Naive thymus-derived CD4-positive, alpha-beta T cell (primary cell): ENCODE results near the gene HEXD. TPM values are rescaled to one million over a fixed set of nuclear protein-coding genes. Genes with fewer than 3 reads are reported as not detected.

Experiments
- ATAC-seq: fragments of 150-1000 bp; cut with Tn5 transposase; 2 replicates; pipeline ENCODE4 v1.10.0; 2021; ENCODE audit warnings: mild to moderate bottlenecking, moderate library complexity
- CTCF ChIA-PET: fragments of 350-600 bp; sonication (Branson Sonifier 250); formaldehyde crosslinking; loops from one replicate; lab custom pipeline; 2021; ENCODE audit warnings: antibody characterized with exemption; lab: Charles Lee
- POLR2A ChIA-PET: fragments of 350-600 bp; sonication (Branson Sonifier 250); formaldehyde crosslinking; loops from one replicate; lab custom pipeline; 2021; ENCODE audit warnings: antibody characterized with exemption, inconsistent platforms; lab: Charles Lee
- DNase-seq, 9 donors: peaks; one replicate each; pipeline versions ENCODE4 v3.0.0 to v3.0.0-alpha.2; 2020 to 2022; ENCODE audit warnings: mixed read lengths in 1 of 9
- H3K27ac ChIP-seq: one replicate; pipeline ENCODE4 v1.7.0; 2013; ENCODE audit warnings: mild to moderate bottlenecking, low read depth, low read length, moderate library complexity
- H3K27me3 ChIP-seq, 2 donors: one replicate each; pipeline ENCODE4 v1.7.0; 2013; ENCODE audit warnings: low read length in 2 of 2, mild to moderate bottlenecking in 2 of 2, moderate library complexity in 2 of 2; ENCODE audit not compliant: control insufficient read depth in 2 of 2, insufficient read depth in 2 of 2
- H3K36me3 ChIP-seq, 3 experiments: 1 replicate in 2 of 3; 2 replicates in 1 of 3; pipeline ENCODE4 v1.7.0; 2013; ENCODE audit warnings: low read length in 3 of 3, mild to moderate bottlenecking in 3 of 3, moderate library complexity in 1 of 3; ENCODE audit not compliant: insufficient read depth in 3 of 3, control insufficient read depth in 2 of 3
- H3K4me1 ChIP-seq, 2 donors: one replicate each; pipeline ENCODE4 v1.7.0; 2013; ENCODE audit warnings: low read length in 2 of 2, mild to moderate bottlenecking in 2 of 2, moderate library complexity in 1 of 2; ENCODE audit not compliant: control insufficient read depth in 2 of 2, insufficient read depth in 2 of 2
- H3K4me3 ChIP-seq: 2 replicates; pipeline ENCODE4 v1.7.0; 2013; ENCODE audit warnings: mild to moderate bottlenecking, low read length
- H3K9me3 ChIP-seq, 3 experiments: 1 replicate in 2 of 3; 2 replicates in 1 of 3; pipeline ENCODE4 v1.7.0; 2013; ENCODE audit warnings: low read length in 3 of 3; ENCODE audit not compliant: control insufficient read depth in 2 of 3
- H3K27ac Mint-ChIP-seq, 9 donors: one replicate each; pipeline ENCODE4 v1.8.0; 2020 to 2022; ENCODE audit warnings: mixed read lengths in 9 of 9, mild to moderate bottlenecking in 8 of 9, moderate library complexity in 5 of 9, inconsistent platforms in 2 of 9
- H3K27me3 Mint-ChIP-seq, 5 donors: one replicate each; pipeline ENCODE4 v1.8.0; 2021 to 2022; ENCODE audit warnings: mixed read lengths in 5 of 5, mild to moderate bottlenecking in 1 of 5
- H3K36me3 Mint-ChIP-seq, 5 donors: one replicate each; pipeline ENCODE4 v1.8.0; 2020 to 2022; ENCODE audit warnings: mixed read lengths in 5 of 5, mild to moderate bottlenecking in 3 of 5, inconsistent platforms in 1 of 5
- H3K4me1 Mint-ChIP-seq, 7 donors: one replicate each; pipeline ENCODE4 v1.8.0; 2020 to 2022; ENCODE audit warnings: mixed read lengths in 7 of 7, mild to moderate bottlenecking in 3 of 7, inconsistent platforms in 1 of 7
- H3K4me3 Mint-ChIP-seq, 10 donors: one replicate each; pipeline ENCODE4 v1.8.0; 2020 to 2022; ENCODE audit warnings: mild to moderate bottlenecking in 10 of 10, mixed read lengths in 10 of 10, moderate library complexity in 6 of 10, inconsistent platforms in 2 of 10
- H3K9me3 Mint-ChIP-seq, 11 donors: one replicate each; pipeline ENCODE4 v1.8.0; 2020 to 2022; ENCODE audit warnings: mixed read lengths in 11 of 11, mild to moderate bottlenecking in 4 of 11, inconsistent platforms in 1 of 11, moderate library complexity in 1 of 11
- intact Hi-C, 2 donors: fragments of 100-400 bp; cut with micrococcal nuclease; formaldehyde crosslinking; loops; one replicate each; pipeline ENCODE4 v1.15.1; 2023
- polyA plus RNA-seq, 2 donors: library from polyadenylated mRNA; unstranded; fragments of 300-500 nt; fragmentation: Illumina TruSeq; gene quantifications; one replicate each; pipeline ENCODE4 v1.2.3, GENCODE V29; 2021
- total RNA-seq, 6 experiments: library from RNA in 5 of 6; stranded (reverse) in 5 of 6; gene quantifications; 1 replicate in 5 of 6; 2 replicates in 1 of 6; pipeline ENCODE4 v1.2.3 and lab custom pipeline; 2021 to 2026

Gene HEXD
- total and polyA plus RNA-seq, 7 experiments from 2014 or later, result 12.5 to 153 (median 66.8) TPM

GRCh38 chr17:82415336-82415735, 2.8 kb upstream of the HEXD start:
- Histone ChIP-seq H3K27me3 (no peaks in the 10 kb centered on the region), H3K4me1 (peaks cover 5 to 19% of the 10 kb centered on the region in 2 donors), H3K9me3 (no peaks in the 10 kb centered on the region), H3K36me3 (peaks cover 0 to 18% (median 4%) of the 10 kb centered on the region in 3 experiments), H3K4me3 (no peak overlapping the region), H3K27ac (no peak overlapping the region)
- DNase-seq (no peak), ATAC-seq (no peak)
- Mint-ChIP-seq H3K27me3 (no peaks in the 10 kb centered on the region), H3K36me3 (peaks cover 0 to 25% (median 16%) of the 10 kb centered on the region in 5 donors), H3K9me3 (no peaks in the 10 kb centered on the region), H3K4me3 (peak overlapping the region in 2 of 10 donors; percentile 25 to 32), H3K4me1 (peaks cover 23 to 38% (median 27%) of the 10 kb centered on the region in 7 donors), H3K27ac (peak overlapping the region in 3 of 9 donors; percentile 2 to 70 (median 65))
- intact Hi-C loops, result loop anchor here (5.0 kb wide), 2 partner anchors 118 to 393 kb away; partner anchors contain the start of genes CENPX (in 1 of the 2) and LRRC45 (in 1 of the 2)
- CTCF ChIA-PET, result interaction anchor here (1.6 kb wide), 1 partner anchor 62 kb away, joined by 6 read pairs; no protein-coding TSS in a partner anchor
- POLR2A ChIA-PET, result no interaction called here

DNA sequence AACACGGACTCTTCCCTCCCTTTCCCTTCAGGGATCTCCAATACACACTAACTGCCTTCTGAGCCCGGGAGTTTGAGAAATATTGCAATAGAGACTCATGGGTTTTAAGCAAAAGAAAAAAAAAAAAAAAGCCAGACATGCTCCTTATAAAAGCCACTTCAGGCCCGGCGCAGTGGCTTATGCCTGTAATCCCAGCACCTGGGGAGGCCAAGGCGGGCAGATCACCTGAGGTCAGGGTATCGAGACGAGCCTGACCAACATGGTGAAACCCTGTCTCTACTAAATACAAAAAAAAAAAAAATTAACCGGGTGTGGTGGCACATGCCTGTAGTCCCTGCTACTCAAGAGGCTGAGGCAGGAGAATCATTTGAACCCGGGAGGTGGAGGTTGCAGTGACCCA, 2.4 kb upstream of the HEXD start:
- H3K36me3 Mint-ChIP-seq, result peaks cover 0 to 26% (median 16%) of the 10 kb centered on the region in 5 donors
- CTCF ChIA-PET, result no interaction called here
- no peaks in the 10 kb centered on the region for H3K27me3 ChIP-seq
- POLR2A ChIA-PET, result interaction anchor here (2.7 kb wide), 1 partner anchor 117 kb away, joined by 10 read pairs; no protein-coding TSS in a partner anchor
- intact Hi-C loops, result loop anchor here (5.0 kb wide), 2 partner anchors 118 to 393 kb away; partner anchors contain the start of genes CENPX (in 1 of the 2) and LRRC45 (in 1 of the 2)
- ATAC-seq, result no peak
- no peak for DNase-seq
- H3K4me3 Mint-ChIP-seq, result peak overlapping the region in 1 of 10 donors; percentile 32
- H3K27me3 Mint-ChIP-seq, result no peaks in the 10 kb centered on the region
- peaks cover 5 to 20% of the 10 kb centered on the region in 2 donors for H3K4me1 ChIP-seq
- no peak overlapping the region for H3K4me3 ChIP-seq
- H3K9me3 ChIP-seq, result no peaks in the 10 kb centered on the region
- no peak overlapping the region for H3K27ac ChIP-seq
- H3K4me1 Mint-ChIP-seq, result peaks cover 23 to 39% (median 28%) of the 10 kb centered on the region in 7 donors
- peak overlapping the region in 1 of 9 donors; percentile 22 for H3K27ac Mint-ChIP-seq
- H3K9me3 Mint-ChIP-seq, result no peaks in the 10 kb centered on the region
- H3K36me3 ChIP-seq, result peaks cover 0 to 19% (median 4%) of the 10 kb centered on the region in 3 experiments

GRCh38 chr17:82416264-82416663, 1.9 kb upstream of the HEXD start:
- Histone ChIP-seq H3K4me1 (peaks cover 5 to 20% of the 10 kb centered on the region in 2 donors), H3K27me3 (no peaks in the 10 kb centered on the region), H3K36me3 (peaks cover 0 to 24% (median 4%) of the 10 kb centered on the region in 3 experiments), H3K9me3 (no peaks in the 10 kb centered on the region), H3K27ac (no peak overlapping the region), H3K4me3 (no peak overlapping the region)
- DNase-seq (no peak), ATAC-seq (no peak)
- ChIA-PET POLR2A (interaction anchor here (0.7 to 2.7 kb wide), 2 partner anchors 118 to 134 kb away, joined by 4 to 10 read pairs; no protein-coding TSS in a partner anchor), CTCF (no interaction called here)
- H3K4me1 Mint-ChIP-seq, result peaks cover 25 to 43% (median 31%) of the 10 kb centered on the region in 7 donors
- H3K27me3 Mint-ChIP-seq, result no peaks in the 10 kb centered on the region
- H3K36me3 Mint-ChIP-seq, result peaks cover 0 to 31% (median 20%) of the 10 kb centered on the region in 5 donors
- H3K27ac Mint-ChIP-seq, result peak overlapping the region in 1 of 9 donors; percentile 26
- intact Hi-C loops, result loop anchor here (5.0 kb wide), 2 partner anchors 119 to 394 kb away; partner anchors contain the start of genes CENPX (in 1 of the 2) and LRRC45 (in 1 of the 2)
- H3K4me3 Mint-ChIP-seq, result no peak overlapping the region
- H3K9me3 Mint-ChIP-seq, result no peaks in the 10 kb centered on the region

DNA sequence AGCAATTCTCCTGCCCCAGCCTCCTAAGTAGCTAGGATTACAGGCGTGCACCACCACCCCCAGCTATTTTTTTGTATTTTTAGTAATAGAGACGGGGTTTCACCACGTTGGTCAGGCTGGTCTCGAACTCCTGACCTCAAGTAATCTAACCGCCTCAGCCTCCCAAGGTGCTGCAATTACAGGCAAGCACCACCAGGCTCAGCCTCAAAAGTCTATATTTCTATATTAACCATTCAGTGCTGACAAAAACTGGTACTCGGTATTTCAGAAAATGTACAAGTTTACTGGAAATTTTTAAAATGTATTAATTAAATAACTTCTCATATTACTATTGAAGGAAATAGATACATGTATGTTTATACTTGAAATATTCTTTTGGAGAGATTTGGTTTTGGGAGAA, 1.4 kb upstream of the HEXD start:
- POLR2A ChIA-PET, result interaction anchor here (0.7 to 3.2 kb wide), 6 partner anchors 16 to 187 kb away, joined by 3 to 17 read pairs (median 4); partner anchors contain the start of genes FOXK2 and NARF
- Mint-ChIP-seq H3K9me3 (no peaks in the 10 kb centered on the region), H3K27ac (no peak overlapping the region), H3K4me1 (peaks cover 25 to 43% (median 31%) of the 10 kb centered on the region in 7 donors), H3K4me3 (no peak overlapping the region), H3K27me3 (no peaks in the 10 kb centered on the region), H3K36me3 (peaks cover 4 to 34% (median 23%) of the 10 kb centered on the region in 5 donors)
- Histone ChIP-seq H3K9me3 (no peaks in the 10 kb centered on the region), H3K27me3 (no peaks in the 10 kb centered on the region), H3K27ac (no peak overlapping the region), H3K36me3 (peaks cover 0 to 23% (median 4%) of the 10 kb centered on the region in 3 experiments), H3K4me3 (no peak overlapping the region), H3K4me1 (peaks cover 5 to 20% of the 10 kb centered on the region in 2 donors)
- CTCF ChIA-PET, result interaction anchor here (0.6 to 0.7 kb wide), 2 partner anchors 118 to 134 kb away, joined by 3 read pairs; no protein-coding TSS in a partner anchor
- ATAC-seq (no peak), DNase-seq (no peak)
- intact Hi-C loops, result loop anchor here (5.0 kb wide), 2 partner anchors 119 to 394 kb away; partner anchors contain the start of genes CENPX (in 1 of the 2) and LRRC45 (in 1 of the 2)

GRCh38 chr17:82419540-82419939, 1.4 kb downstream of the HEXD start:
- peak overlapping the region; percentile 80 to 92 (median 86) for H3K27ac Mint-ChIP-seq
- peak overlapping the region; percentile 94 for H3K27ac ChIP-seq
- H3K9me3 Mint-ChIP-seq, result peaks cover 0 to 3% (median 0%) of the 10 kb centered on the region in 11 donors
- ChIA-PET POLR2A (interaction anchor here (0.7 to 3.2 kb wide), 10 partner anchors 8 to 122 kb away, joined by 3 to 19 read pairs (median 5); partner anchors contain the start of genes FOXK2 and NARF), CTCF (interaction anchor here (0.6 to 0.9 kb wide), 2 partner anchors 74 to 444 kb away, joined by 3 read pairs; no protein-coding TSS in a partner anchor)
- peaks cover 5 to 15% of the 10 kb centered on the region in 2 donors for H3K4me1 ChIP-seq
- H3K27me3 ChIP-seq, result no peaks in the 10 kb centered on the region
- H3K4me1 Mint-ChIP-seq, result peaks cover 19 to 44% (median 29%) of the 10 kb centered on the region in 7 donors
- peaks cover 4 to 37% (median 31%) of the 10 kb centered on the region in 5 donors for H3K36me3 Mint-ChIP-seq
- H3K9me3 ChIP-seq, result no peaks in the 10 kb centered on the region
- DNase-seq (peak in 2 of 9 donors; percentile 22 to 30), ATAC-seq (no peak)
- peaks cover 0 to 13% (median 4%) of the 10 kb centered on the region in 3 experiments for H3K36me3 ChIP-seq
- H3K27me3 Mint-ChIP-seq, result no peaks in the 10 kb centered on the region
- H3K4me3 ChIP-seq, result peak overlapping the region; percentile 89
- intact Hi-C loops, result loop anchor here (1.0 to 5.0 kb wide), 7 partner anchors 30 to 397 kb away; partner anchors contain the start of genes CENPX (in 1 of the 2), LRRC45 (in 1 of the 2) and TBCD (in 1 of the 2)
- H3K4me3 Mint-ChIP-seq, result peak overlapping the region; percentile 78 to 89 (median 84)

- ChIA-PET CTCF (no interaction called here), POLR2A (no interaction called here)
- Mint-ChIP-seq H3K9me3 (peaks cover 0 to 3% (median 0%) of the 10 kb centered on the region in 11 donors), H3K4me3 (no peak overlapping the region), H3K4me1 (peaks cover 19 to 32% (median 25%) of the 10 kb centered on the region in 7 donors), H3K36me3 (peaks cover 4 to 43% (median 29%) of the 10 kb centered on the region in 5 donors), H3K27me3 (no peaks in the 10 kb centered on the region), H3K27ac (peak overlapping the region in 4 of 9 donors; percentile 24 to 52 (median 44))
- Histone ChIP-seq H3K4me1 (peaks cover 0 to 8% of the 10 kb centered on the region in 2 donors), H3K9me3 (no peaks in the 10 kb centered on the region), H3K27me3 (no peaks in the 10 kb centered on the region), H3K27ac (no peak overlapping the region), H3K4me3 (no peak overlapping the region), H3K36me3 (peaks cover 0 to 14% (median 4%) of the 10 kb centered on the region in 3 experiments)
- DNase-seq, result peak; percentile 25 to 51 (median 41)
- intact Hi-C loops, result no loop called here
- ATAC-seq, result peak; percentile 67
These were observed 6.1 kb downstream of the HEXD start for GRCh38 chr17:82424001-82424862.
